GM12878 (cell line): Measurements from ENCODE around the gene TBL1XR1. TPM values are rescaled to one million over a fixed set of nuclear protein-coding genes. Genes with fewer than 3 reads are reported as not detected.

Source experiments
- ATAC-seq: fragments of 200-7000 bp; cut with Tn5 transposase; 3 replicates; pipeline ENCODE4 v1.9.1; 2020; ENCODE audit warnings: mild to moderate bottlenecking, moderate library complexity
- BruUV-seq: library from RNA; stranded (reverse); fragments of 400-500 nt; replicated peaks from 2 replicates; lab custom pipeline; 2021; lab: Mats Ljungman, UMichigan
- CTCF ChIA-PET: fragments of 300-600 bp; sonication (Branson Sonifier 250); formaldehyde crosslinking; extraction: SDS; loops from one replicate; lab custom pipeline; 2021; ENCODE audit warnings: inconsistent platforms; lab: Yijun Ruan, JAX
- POLR2A ChIA-PET: fragments of 350-600 bp; formaldehyde crosslinking; extraction: SDS; loops from one replicate; lab custom pipeline; 2021; ENCODE audit warnings: inconsistent platforms; lab: Charles Lee
- RAD21 ChIA-PET: fragments of 300-600 bp; sonication (Branson Sonifier 250); formaldehyde crosslinking; loops from one replicate; lab custom pipeline; 2023; ENCODE audit warnings: antibody characterized with exemption; ENCODE audit not compliant: unreplicated experiment; lab: Charles Lee
- SMC1A ChIA-PET: fragments of 300-600 bp; sonication (Branson Sonifier 250); formaldehyde crosslinking; loops from one replicate; lab custom pipeline; 2023; ENCODE audit not compliant: unreplicated experiment, uncharacterized antibody; lab: Charles Lee
- DNase-seq: peaks from one replicate; pipeline ENCODE4 v3.0.0-alpha.2; 2011; ENCODE audit warnings: low read depth, low spot score
- FAIRE-seq: peaks from 3 replicates; lab custom pipeline; 2011; peaks lifted over from hg19 to GRCh38; lab: Jason Lieb, UNC
- H2AFZ ChIP-seq: 2 replicates; pipeline ENCODE4 v1.6.0; 2011; ENCODE audit warnings: low read depth, low read length, control low read depth; ENCODE audit not compliant: control insufficient read depth
- H3K27ac ChIP-seq: 2 replicates; pipeline ENCODE4 v1.5.1; 2011; ENCODE audit warnings: control low read depth; ENCODE audit not compliant: control insufficient read depth, insufficient read depth
- H3K27me3 ChIP-seq, 2 experiments: replicated peaks in 1 of 2; 2 replicates each; pipeline versions ENCODE4 v1.6.0 to v1.6.1; 2011; ENCODE audit warnings: low read length in 1 of 2; ENCODE audit not compliant: control insufficient read depth in 2 of 2, insufficient read depth in 2 of 2
- H3K36me3 ChIP-seq, 2 experiments: 2 replicates each; pipeline ENCODE4 v1.5.1; 2011; ENCODE audit warnings: low read length in 1 of 2; ENCODE audit not compliant: control insufficient read depth in 2 of 2, insufficient read depth in 2 of 2
- H3K4me1 ChIP-seq: 2 replicates; pipeline ENCODE4 v1.6.1; 2011; ENCODE audit warnings: mild to moderate bottlenecking, low read length, moderate library complexity, mixed read lengths; ENCODE audit not compliant: control insufficient read depth, insufficient read depth
- H3K4me2 ChIP-seq: 2 replicates; pipeline ENCODE4 v1.6.0; 2011; ENCODE audit warnings: control low read depth; ENCODE audit not compliant: control insufficient read depth, insufficient read depth
- H3K4me3 ChIP-seq: fragments of 200-600 bp; sonication (generic); 2 replicates; pipeline ENCODE4 v1.5.1; 2016
- H3K79me2 ChIP-seq: 2 replicates; pipeline ENCODE4 v1.6.0; 2011; ENCODE audit warnings: low read length; ENCODE audit not compliant: control insufficient read depth, insufficient read depth
- H3K9ac ChIP-seq: 2 replicates; pipeline ENCODE4 v1.8.0; 2011; ENCODE audit warnings: low read length, control low read depth, mixed read lengths; ENCODE audit not compliant: control insufficient read depth, insufficient read depth
- H3K9me3 ChIP-seq: replicated peaks from 3 replicates; pipeline ENCODE4 v1.5.1; 2011; ENCODE audit warnings: mild to moderate bottlenecking, low read length; ENCODE audit not compliant: control insufficient read depth, insufficient read depth
- H4K20me1 ChIP-seq: 2 replicates; pipeline ENCODE4 v1.6.0; 2011; ENCODE audit not compliant: control insufficient read depth, insufficient read depth
- BHLHE40 ChIP-seq, 2 experiments: fragments of 450-650 bp in 1 of 2; IDR thresholded peaks; 2 replicates each; pipeline ENCODE4 v1.6.1; 2011 to 2017; ENCODE audit warnings: low read depth in 2 of 2, borderline replicate concordance in 1 of 2, improper control_type of control experiment in 1 of 2, low read length in 1 of 2, mild to moderate bottlenecking in 1 of 2
- CREB1 ChIP-seq: IDR thresholded peaks from 2 replicates; pipeline ENCODE4 v1.6.1; 2012; ENCODE audit warnings: low read depth, mild to moderate bottlenecking, inconsistent platforms
- KAT2A ChIP-seq: conservative IDR thresholded peaks from 2 replicates; pipeline ENCODE4 v1.6.1; 2011; ENCODE audit warnings: low read depth, low read length; ENCODE audit not compliant: control insufficient read depth
- NFYA ChIP-seq: IDR thresholded peaks from 2 replicates; pipeline ENCODE4 v1.6.1; 2011; ENCODE audit warnings: low read depth, mild to moderate bottlenecking, low read length, improper control_type of control experiment, borderline replicate concordance
- PKNOX1 ChIP-seq: fragments of 450-650 bp; IDR thresholded peaks from 2 replicates; pipeline ENCODE4 v1.6.1; 2016; ENCODE audit warnings: mild to moderate bottlenecking
- POLR2AphosphoS5 ChIP-seq: IDR thresholded peaks from 2 replicates; pipeline ENCODE4 v1.6.1; 2011; ENCODE audit warnings: mild to moderate bottlenecking, low read length, inconsistent platforms
- REST ChIP-seq: IDR thresholded peaks from 2 replicates; pipeline ENCODE4 v1.6.1; 2012; ENCODE audit warnings: mild to moderate bottlenecking, low read depth, low read length
- SIX5 ChIP-seq: IDR thresholded peaks from 2 replicates; pipeline ENCODE4 v1.6.1; 2011; ENCODE audit warnings: mild to moderate bottlenecking, low read depth, low read length, moderate library complexity; ENCODE audit not compliant: severe bottlenecking
- SMAD1 ChIP-seq: fragments of 450-650 bp; IDR thresholded peaks from 2 replicates; pipeline ENCODE4 v1.6.1; 2018; ENCODE audit warnings: mild to moderate bottlenecking, low read depth; ENCODE audit not compliant: partially characterized antibody
- SMARCA5 ChIP-seq: fragments of 450-650 bp; IDR thresholded peaks from 2 replicates; pipeline ENCODE4 v1.6.1; 2017; ENCODE audit warnings: mild to moderate bottlenecking
- SREBF1 ChIP-seq: IDR thresholded peaks from 2 replicates; pipeline ENCODE4 v1.6.1; 2012; ENCODE audit warnings: mild to moderate bottlenecking, low read length
- SRF ChIP-seq, 2 experiments: IDR thresholded peaks; 2 replicates each; pipeline ENCODE4 v1.6.1; 2011; ENCODE audit warnings: low read depth in 2 of 2, low read length in 2 of 2, mild to moderate bottlenecking in 1 of 2, moderate library complexity in 1 of 2
- ZBTB33 ChIP-seq: fragments of 450-650 bp; IDR thresholded peaks from 2 replicates; pipeline ENCODE4 v1.6.1; 2017; ENCODE audit warnings: mild to moderate bottlenecking
- WGBS: methylation state at CpG from one replicate; pipeline ENCODE4 v1.1.6; 2016; ENCODE audit warnings: low lambda C conversion rate; ENCODE audit not compliant: insufficient replicate concordance, insufficient coverage; ENCODE audit errors: missing lambda C conversion rate; 5-methylcytosine and 5-hydroxymethylcytosine counted together
- in situ Hi-C: fragments of 300-500 bp; cut with MboI; formaldehyde crosslinking; loops from 9 replicates; pipeline ENCODE4 v1.14.3; 2018; ENCODE audit warnings: mixed read lengths
- intact Hi-C: fragments of 100-400 bp; cut with micrococcal nuclease; formaldehyde crosslinking; loops from one replicate; pipeline ENCODE4 v1.14.2; 2022; ENCODE audit not compliant: unreplicated experiment
- polyA plus RNA-seq, 11 experiments: library from polyadenylated mRNA; depleted of rRNA in 4 of 11; unstranded in 6 of 11; stranded (reverse) in 5 of 11; fragments of >200 nt; fragmentation: Nextera tagmentation in 4 of 11; fragmentation: Illumina TruSeq in 1 of 11; extraction: Ambion mirVana in 4 of 11; extraction: Trizol in 1 of 11; gene quantifications; 1 replicate in 1 of 11; 2 replicates in 10 of 11; pipeline versions ENCODE4 v1.2.1 to v1.2.3, GENCODE V29; 2011 to 2016; ENCODE audit warnings: inconsistent platforms in 2 of 11, missing spikeins in 2 of 11, low read depth in 1 of 11
- total RNA-seq, 4 experiments: library from RNA; depleted of rRNA in 3 of 4; stranded (reverse); fragments of >200 nt in 3 of 4; fragmentation: Illumina TruSeq in 1 of 4; extraction: Trizol in 1 of 4; gene quantifications; 2 replicates each; pipeline versions ENCODE4 v1.2.1 to v1.2.3, GENCODE V29; 2013 to 2021

TBL1XR1 gene
- total and polyA plus RNA-seq, 10 of the 15 experiments (the other 5 are each of a cell fraction or from before 2014, with no cell fraction given) = 13.0 to 115 (median 60.4) TPM

- TF ChIP-seq SIX5 (no peak), PKNOX1 (no peak), SREBF1 (no peak), ZBTB33 (no peak), SMAD1 (no peak), REST (no peak), BHLHE40 (IDR thresholded peaks at IDR 0.05; ENCODE audit: borderline replicate concordance in 1 of 2, low read depth in 2 of 2, low read length in 1 of 2) (no peak), SMARCA5 (no peak), KAT2A (no peak), SRF (IDR thresholded peaks at IDR 0.05; ENCODE audit: low read depth in 2 of 2, low read length in 2 of 2) (no peak), POLR2AphosphoS5 (no peak), NFYA (no peak), CREB1 (no peak)
- TF ChIP-seq, all 136 proteins: peak for 0
- intact Hi-C loops (no loop called here), in situ Hi-C loops (no loop called here)
- DNase-seq (no peak), ATAC-seq (no peak), FAIRE-seq (no peak)
- WGBS = 85% methylated on average over 2 of the region's 2 CpGs
- Histone ChIP-seq H3K79me2 (no peaks in the 10 kb centered on the region), H3K27me3 (no peaks in the 10 kb centered on the region), H4K20me1 (no peaks in the 10 kb centered on the region), H3K4me2 (no peak overlapping the region), H3K4me3 (no peak overlapping the region), H3K36me3 (no peaks in the 10 kb centered on the region), H3K4me1 (no peaks in the 10 kb centered on the region; the same call in 1 of the 2 replicates), H3K9ac (no peak overlapping the region), H3K27ac (no peak overlapping the region), H2AFZ (no peak overlapping the region), H3K9me3 (no peaks in the 10 kb centered on the region; the same call in 2 of the 3 replicates)
- ChIA-PET SMC1A (interaction anchor here (0.7 kb wide), 1 partner anchor 292 kb away, joined by 4 read pairs; no protein-coding TSS in a partner anchor), RAD21 (no interaction called here), CTCF (no interaction called here), POLR2A (no interaction called here)
- BruUV-seq = no TSS peak
These were observed 36.8 kb upstream of the TBL1XR1 start for GRCh38 chr3:177234121-177234520.
